Karpas-422 (cell line): ENCODE measurements around the gene PDGFC. TPM values are rescaled to one million over a fixed set of nuclear protein-coding genes. Genes with fewer than 3 reads are reported as not detected.

Experiments used
- DNase-seq: peaks from one replicate; pipeline ENCODE4 v3.0.0-alpha.2; 2015
- H2AFZ ChIP-seq: fragments of 200-600 bp; sonication (generic); 2 replicates; pipeline ENCODE4 v1.6.1; 2014; ENCODE audit warnings: antibody characterized with exemption, low read length, mixed read lengths
- H3K27ac ChIP-seq: fragments of 200-600 bp; sonication (generic); 2 replicates; pipeline ENCODE4 v1.5.1; 2014; ENCODE audit warnings: mild to moderate bottlenecking, low read length, moderate library complexity
- H3K27me3 ChIP-seq: fragments of 200-600 bp; sonication (generic); 2 replicates; pipeline ENCODE4 v1.6.1; 2014; ENCODE audit warnings: low read length, mixed read lengths
- H3K36me3 ChIP-seq: fragments of 200-600 bp; sonication (generic); 2 replicates; pipeline ENCODE4 v1.6.1; 2014; ENCODE audit warnings: low read length, mixed read lengths; ENCODE audit not compliant: insufficient read depth
- H3K4me1 ChIP-seq: fragments of 200-600 bp; sonication (generic); 2 replicates; pipeline ENCODE4 v1.6.1; 2014; ENCODE audit warnings: mild to moderate bottlenecking, low read length, mixed read lengths
- H3K4me2 ChIP-seq: fragments of 200-600 bp; sonication (generic); 2 replicates; pipeline ENCODE4 v1.6.1; 2014; ENCODE audit warnings: low read length, low read depth, mild to moderate bottlenecking; ENCODE audit not compliant: poor library complexity, severe bottlenecking
- H3K4me3 ChIP-seq: fragments of 200-600 bp; sonication (generic); 2 replicates; pipeline ENCODE4 v1.5.1; 2014; ENCODE audit warnings: mild to moderate bottlenecking, antibody characterized with exemption, low read length, mixed read lengths
- H3K79me2 ChIP-seq: fragments of 200-600 bp; sonication (generic); 2 replicates; pipeline ENCODE4 v1.6.1; 2014; ENCODE audit warnings: mild to moderate bottlenecking, low read length, mixed read lengths
- H3K9ac ChIP-seq: fragments of 200-600 bp; sonication (generic); 2 replicates; pipeline ENCODE4 v1.6.0; 2014; ENCODE audit warnings: low read length
- H3K9me2 ChIP-seq: fragments of 200-600 bp; sonication (generic), shearing (Covaris generic); replicated peaks from 2 replicates; pipeline ENCODE4 v1.6.0; 2014; ENCODE audit warnings: mild to moderate bottlenecking, low read length, moderate library complexity; ENCODE audit not compliant: insufficient read depth
- H3K9me3 ChIP-seq: fragments of 300-700, 200-600 bp; sonication (generic); 2 replicates; pipeline ENCODE4 v1.6.1; 2014; ENCODE audit warnings: low read length, mixed read lengths
- H4K20me1 ChIP-seq: fragments of 200-600 bp; sonication (generic); 2 replicates; pipeline ENCODE4 v1.6.1; 2014; ENCODE audit warnings: mild to moderate bottlenecking, antibody characterized with exemption, low read length, low read depth; ENCODE audit not compliant: insufficient read depth
- total RNA-seq: library from RNA; depleted of rRNA; stranded (reverse); fragments of >200 nt; shearing (Covaris generic); gene quantifications from 2 replicates; pipeline ENCODE4 v1.2.3, GENCODE V29; 2014; ENCODE audit warnings: low replicate concordance; rRNA removed

PDGFC gene
- not detected in 2 replicates for total RNA-seq

- Histone ChIP-seq H3K4me2 (no peak within 1 kb of the TSS), H3K4me1 (no peaks in the 10 kb centered on the region), H3K9me3 (no peaks in the 10 kb centered on the region), H3K27me3 (no peaks in the 10 kb centered on the region), H3K9ac (no peak within 1 kb of the TSS), H4K20me1 (no peaks in the 10 kb centered on the region), H2AFZ (no peak within 1 kb of the TSS), H3K79me2 (no peaks in the 10 kb centered on the region), H3K4me3 (no peak within 1 kb of the TSS), H3K27ac (no peak within 1 kb of the TSS), H3K9me2 (0 out of 2 replicates have a peak, but pooled peaks cover 5% of the 10 kb centered on the region), H3K36me3 (no peaks in the 10 kb centered on the region)
- DNase-seq = no peak
Measured at GRCh38 chr4:156971676-156972378, at the start of gene PDGFC. TSS of gene PDGFC (minus strand) at chr4:156971799. CDS start at chr4:156970903, 896 bp downstream.

GRCh38 chr4:157020882-157021281 is 49.3 kb upstream of the PDGFC start:
- Histone ChIP-seq H3K27ac (no peak overlapping the region), H3K4me1 (no peaks in the 10 kb centered on the region), H3K36me3 (no peaks in the 10 kb centered on the region), H2AFZ (no peak overlapping the region), H3K79me2 (no peaks in the 10 kb centered on the region), H4K20me1 (no peaks in the 10 kb centered on the region), H3K9me3 (no peaks in the 10 kb centered on the region; the same call in 1 of the 2 replicates), H3K9ac (no peak overlapping the region), H3K9me2 (peaks cover 10% of the 10 kb centered on the region; the same call in 1 of the 2 replicates), H3K27me3 (peaks cover 2% of the 10 kb centered on the region; the same call in 1 of the 2 replicates), H3K4me3 (no peak overlapping the region), H3K4me2 (no peak overlapping the region)
- no peak for DNase-seq

- no peak overlapping the region for H3K4me2 ChIP-seq
- H3K27me3 ChIP-seq = peaks cover 1% of the 10 kb centered on the region; the same call in 1 of the 2 replicates
- no peak overlapping the region for H2AFZ ChIP-seq
- H3K9ac ChIP-seq = no peak overlapping the region
- H3K4me1 ChIP-seq = no peaks in the 10 kb centered on the region
- H3K36me3 ChIP-seq = no peaks in the 10 kb centered on the region
- DNase-seq = no peak
- H3K27ac ChIP-seq = no peak overlapping the region
- no peaks in the 10 kb centered on the region for H4K20me1 ChIP-seq
- no peak overlapping the region for H3K4me3 ChIP-seq
- H3K79me2 ChIP-seq = no peaks in the 10 kb centered on the region
- H3K9me3 ChIP-seq = no peaks in the 10 kb centered on the region
- peaks cover 10% of the 10 kb centered on the region; the same call in 1 of the 2 replicates for H3K9me2 ChIP-seq
Measured at GRCh38 chr4:157018920-157019490, 47.4 kb upstream of the PDGFC start.

GRCh38 chr4:157014621-157015591 is 43.3 kb upstream of the PDGFC start:
- Histone ChIP-seq H3K79me2 (no peaks in the 10 kb centered on the region), H3K4me1 (no peaks in the 10 kb centered on the region), H3K4me2 (no peak overlapping the region), H3K9me2 (no peaks in the 10 kb centered on the region; the same call in 1 of the 2 replicates), H3K27me3 (no peaks in the 10 kb centered on the region; the same call in 1 of the 2 replicates), H3K27ac (no peak overlapping the region), H3K9me3 (no peaks in the 10 kb centered on the region), H3K36me3 (no peaks in the 10 kb centered on the region), H4K20me1 (no peaks in the 10 kb centered on the region), H3K9ac (no peak overlapping the region), H2AFZ (no peak overlapping the region), H3K4me3 (no peak overlapping the region)
- DNase-seq = no peak

- H3K4me3 ChIP-seq = no peak overlapping the region
- no peak overlapping the region for H3K4me2 ChIP-seq
- no peaks in the 10 kb centered on the region for H3K79me2 ChIP-seq
- DNase-seq = no peak
- H3K36me3 ChIP-seq = no peaks in the 10 kb centered on the region
- no peak overlapping the region for H2AFZ ChIP-seq
- H3K9me3 ChIP-seq = no peaks in the 10 kb centered on the region
- no peaks in the 10 kb centered on the region; the same call in 1 of the 2 replicates for H3K9me2 ChIP-seq
- H4K20me1 ChIP-seq = no peaks in the 10 kb centered on the region
- no peaks in the 10 kb centered on the region for H3K4me1 ChIP-seq
- no peak overlapping the region for H3K27ac ChIP-seq
- no peak overlapping the region for H3K9ac ChIP-seq
- no peaks in the 10 kb centered on the region for H3K27me3 ChIP-seq
Measured at GRCh38 chr4:157013656-157014055, 42.1 kb upstream of the PDGFC start.

GRCh38 chr4:157012781-157013180 is 41.2 kb upstream of the PDGFC start:
- no peaks in the 10 kb centered on the region for H3K36me3 ChIP-seq
- no peaks in the 10 kb centered on the region for H3K9me3 ChIP-seq
- no peak overlapping the region for H3K4me2 ChIP-seq
- no peak overlapping the region for H2AFZ ChIP-seq
- H3K4me1 ChIP-seq = no peaks in the 10 kb centered on the region
- DNase-seq = no peak
- no peak overlapping the region for H3K4me3 ChIP-seq
- H3K27ac ChIP-seq = no peak overlapping the region
- no peak overlapping the region for H3K9ac ChIP-seq
- no peaks in the 10 kb centered on the region for H3K79me2 ChIP-seq
- H3K27me3 ChIP-seq = no peaks in the 10 kb centered on the region
- no peaks in the 10 kb centered on the region; the same call in 1 of the 2 replicates for H3K9me2 ChIP-seq
- no peaks in the 10 kb centered on the region for H4K20me1 ChIP-seq

- H3K4me2 ChIP-seq = no peak overlapping the region
Measured at GRCh38 chr4:157012296-157012695, 40.7 kb upstream of the PDGFC start.

More at GRCh38 chr4:157012296-157012695, 40.7 kb upstream of the PDGFC start:
- H3K4me3 ChIP-seq = no peak overlapping the region
- no peaks in the 10 kb centered on the region for H3K36me3 ChIP-seq
- no peaks in the 10 kb centered on the region for H3K4me1 ChIP-seq
- no peaks in the 10 kb centered on the region; the same call in 1 of the 2 replicates for H3K9me2 ChIP-seq
- no peak for DNase-seq
- no peaks in the 10 kb centered on the region for H4K20me1 ChIP-seq
- H3K27me3 ChIP-seq = no peaks in the 10 kb centered on the region
- H3K9ac ChIP-seq = no peak overlapping the region
- H3K79me2 ChIP-seq = no peaks in the 10 kb centered on the region
- H3K9me3 ChIP-seq = no peaks in the 10 kb centered on the region
- no peak overlapping the region for H2AFZ ChIP-seq
- no peak overlapping the region for H3K27ac ChIP-seq
